ENCODE data around the gene AIF1L. TPM values are rescaled to one million over a fixed set of nuclear protein-coding genes. Genes with fewer than 3 reads are reported as not detected.

AIF1L gene
- total RNA-seq, 1 experiment from 2014 or later: 5.6 TPM

DNA sequence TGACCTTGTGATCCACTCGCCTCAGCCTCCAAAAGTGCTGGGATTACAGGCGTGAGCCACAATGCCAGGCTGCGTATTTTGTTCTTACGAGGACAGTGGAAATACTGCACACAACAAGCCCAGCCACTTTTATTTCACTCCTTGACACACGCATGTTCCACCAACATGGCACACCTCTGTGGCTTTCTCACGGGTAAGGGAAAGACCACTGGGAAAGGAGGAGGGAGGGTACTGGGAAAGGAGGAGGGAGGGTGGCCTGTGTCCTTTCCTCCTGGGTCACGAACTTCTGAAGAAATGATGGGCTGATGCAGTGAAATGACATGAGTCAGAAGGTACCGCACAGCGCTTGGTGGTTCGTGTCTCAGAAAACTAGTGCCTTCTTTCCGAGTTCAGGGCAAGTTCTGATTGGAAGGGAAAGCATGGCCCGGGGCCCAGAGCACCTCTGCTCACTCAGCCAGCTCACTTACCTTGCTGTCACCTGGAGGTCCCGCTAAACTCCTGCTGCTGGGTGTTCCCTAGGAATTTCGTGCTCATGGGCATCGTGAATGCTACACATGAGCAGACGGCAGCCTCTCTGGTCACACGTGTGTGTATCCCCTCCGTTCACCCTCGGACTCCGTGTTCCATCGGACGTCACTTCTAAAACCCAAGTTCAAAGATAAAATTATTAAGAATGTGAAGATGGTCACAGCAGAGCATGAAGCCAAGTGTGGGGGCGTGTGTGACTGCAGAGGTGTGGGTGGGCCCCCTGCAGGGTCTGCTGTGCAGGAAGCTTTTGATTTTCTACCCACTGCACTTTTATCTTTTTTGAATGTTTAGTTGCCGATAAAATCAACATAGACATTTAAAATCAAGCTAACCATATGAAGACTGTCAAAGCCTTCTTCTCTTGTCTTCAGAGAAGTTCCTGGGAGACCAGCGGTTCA is 44.5 kb upstream of the AIF1L start:
- TF ChIP-seq EZH2 (IDR thresholded peaks at IDR 0.05; ENCODE audit: borderline replicate concordance, low read depth, low read length, poor library complexity, severe bottlenecking): no peak
- no peak for TF ChIP-seq CTCF (conservative IDR thresholded peaks at IDR 0.05; ENCODE audit: low read depth, low read length)
- ChIA-PET CTCF (interaction anchor here (0.7 kb wide), 1 partner anchor 47 kb away, joined by 4 read pairs; no protein-coding TSS in a partner anchor), POLR2A (ENCODE audit: low non-redundant PET) (no interaction called here)
- Histone ChIP-seq H3K9me3 (ENCODE audit: low read depth, low read length, poor library complexity, severe bottlenecking) (no peaks in the 10 kb centered on the region), H3K27me3 (replicated peaks; ENCODE audit: insufficient read depth, low read depth, low read length, poor library complexity) (no peaks in the 10 kb centered on the region), H3K4me1 (ENCODE audit: insufficient read depth, low read length, poor library complexity, severe bottlenecking) (peaks cover 4% of the 10 kb centered on the region), H3K36me3 (ENCODE audit: insufficient read depth, low read length, poor library complexity, severe bottlenecking) (no peaks in the 10 kb centered on the region), H3K4me3 (ENCODE audit: low read depth, low read length, poor library complexity, severe bottlenecking) (no peak overlapping the region), H3K27ac (ENCODE audit: low read depth, low read length, poor library complexity, severe bottlenecking) (no peak overlapping the region)
- intact Hi-C loops (cut with micrococcal nuclease; ENCODE audit: unreplicated experiment): loop anchor here (10.0 kb wide), 1 partner anchor 123 kb away; no protein-coding TSS in a partner anchor
- DNase-seq (ENCODE audit: low spot score): no peak
- BruUV-seq (replicated peaks): no TSS peak

GRCh38 chr9:131053896-131054295 is 42.4 kb upstream of the AIF1L start:
- CTCF ChIA-PET: interaction anchor here (0.5 to 1.1 kb wide), 3 partner anchors 148 to 282 kb away, joined by 3 to 5 read pairs (median 4); no protein-coding TSS in a partner anchor
- BruUV-seq (replicated peaks): no TSS peak
- TF ChIP-seq CTCF (conservative IDR thresholded peaks at IDR 0.05; ENCODE audit: low read depth, low read length) (no peak), EZH2 (IDR thresholded peaks at IDR 0.05; ENCODE audit: borderline replicate concordance, low read depth, low read length, poor library complexity, severe bottlenecking) (no peak)

DNA sequence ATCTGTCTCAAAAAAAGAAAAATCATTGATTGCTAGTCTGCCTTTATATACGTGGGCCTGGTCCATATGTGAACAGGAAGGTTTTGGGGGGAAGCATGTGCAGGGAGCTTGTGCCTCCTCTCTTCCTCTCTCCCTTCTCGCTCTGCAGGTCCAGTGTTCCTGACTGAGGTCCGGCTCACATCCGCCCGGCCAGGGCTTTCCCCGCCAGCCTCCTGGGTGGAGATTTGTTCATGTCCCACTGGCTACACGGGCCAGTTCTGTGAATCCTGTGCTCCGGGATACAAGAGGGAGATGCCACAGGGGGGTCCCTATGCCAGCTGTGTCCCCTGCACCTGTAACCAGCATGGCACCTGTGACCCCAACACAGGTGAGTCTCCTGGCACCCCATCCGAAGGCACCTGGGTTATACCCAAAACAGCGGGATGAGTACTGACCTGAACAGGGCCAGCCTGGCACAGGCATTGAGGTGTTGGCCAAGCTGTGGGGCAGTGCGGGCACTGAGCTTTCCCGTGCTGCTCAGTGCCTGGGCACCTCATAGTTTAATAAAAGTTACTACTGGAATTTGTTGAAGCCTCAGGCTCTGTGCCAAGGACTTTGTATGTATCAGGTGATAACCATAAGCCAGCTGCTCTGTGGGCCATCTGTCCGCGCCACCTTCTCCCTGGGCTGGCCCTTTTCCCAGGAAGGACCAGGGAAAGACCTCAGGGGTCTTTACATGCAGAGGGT is 39.4 kb upstream of the AIF1L start:
- BruUV-seq (replicated peaks): no TSS peak
- intact Hi-C loops (cut with micrococcal nuclease; ENCODE audit: unreplicated experiment): loop anchor here (10.0 kb wide), 1 partner anchor 118 kb away; no protein-coding TSS in a partner anchor

More at GRCh38 chr9:131053896-131054295, 42.4 kb upstream of the AIF1L start:
- no peak overlapping the region for H3K27ac ChIP-seq (ENCODE audit: low read depth, low read length, poor library complexity, severe bottlenecking)
- POLR2A ChIA-PET (ENCODE audit: low non-redundant PET): no interaction called here
- no peak for DNase-seq (ENCODE audit: low spot score)
- H3K4me1 ChIP-seq (ENCODE audit: insufficient read depth, low read length, poor library complexity, severe bottlenecking): peaks cover 4% of the 10 kb centered on the region
- no peaks in the 10 kb centered on the region for H3K9me3 ChIP-seq (ENCODE audit: low read depth, low read length, poor library complexity, severe bottlenecking)
- intact Hi-C loops (cut with micrococcal nuclease; ENCODE audit: unreplicated experiment): loop anchor here (10.0 kb wide), 1 partner anchor 121 kb away; no protein-coding TSS in a partner anchor
- H3K36me3 ChIP-seq (ENCODE audit: insufficient read depth, low read length, poor library complexity, severe bottlenecking): no peaks in the 10 kb centered on the region
- no peaks in the 10 kb centered on the region for H3K27me3 ChIP-seq (replicated peaks; ENCODE audit: insufficient read depth, low read depth, low read length, poor library complexity)
- H3K4me3 ChIP-seq (ENCODE audit: low read depth, low read length, poor library complexity, severe bottlenecking): no peak overlapping the region

More for the DNA sequence above, 39.4 kb upstream of the AIF1L start:
- Histone ChIP-seq H3K36me3 (ENCODE audit: insufficient read depth, low read length, poor library complexity, severe bottlenecking) (no peaks in the 10 kb centered on the region), H3K27ac (ENCODE audit: low read depth, low read length, poor library complexity, severe bottlenecking) (no peak overlapping the region), H3K4me1 (ENCODE audit: insufficient read depth, low read length, poor library complexity, severe bottlenecking) (peaks cover 4% of the 10 kb centered on the region), H3K4me3 (ENCODE audit: low read depth, low read length, poor library complexity, severe bottlenecking) (no peak overlapping the region), H3K27me3 (replicated peaks; ENCODE audit: insufficient read depth, low read depth, low read length, poor library complexity) (no peaks in the 10 kb centered on the region), H3K9me3 (ENCODE audit: low read depth, low read length, poor library complexity, severe bottlenecking) (no peaks in the 10 kb centered on the region)
- POLR2A ChIA-PET (ENCODE audit: low non-redundant PET): no interaction called here
- DNase-seq (ENCODE audit: low spot score): no peak
- TF ChIP-seq CTCF (conservative IDR thresholded peaks at IDR 0.05; ENCODE audit: low read depth, low read length): no peak
- no peak for TF ChIP-seq EZH2 (IDR thresholded peaks at IDR 0.05; ENCODE audit: borderline replicate concordance, low read depth, low read length, poor library complexity, severe bottlenecking)
- CTCF ChIA-PET: interaction anchor here (0.5 to 2.7 kb wide), 3 partner anchors 11 to 989 kb away, joined by 3 to 19 read pairs (median 5); no protein-coding TSS in a partner anchor

Measured in A673 (cell line).